K562 (cell line): Measurements from ENCODE around the gene MMRN1. TPM values are rescaled to one million over a fixed set of nuclear protein-coding genes. Genes with fewer than 3 reads are reported as not detected.

Experiments
- ATAC-seq: fragments of 200-7000 bp; cut with Tn5 transposase; 3 replicates; pipeline ENCODE4 v1.9.1; 2020; ENCODE audit warnings: moderate library complexity
- BruUV-seq: library from RNA; stranded (reverse); fragments of 400-500 nt; replicated peaks from 2 replicates; lab custom pipeline; 2021; lab: Mats Ljungman, UMichigan
- CTCF ChIA-PET: fragments of 300-600 bp; formaldehyde crosslinking; extraction: SDS; loops from one replicate; lab custom pipeline; 2021; ENCODE audit warnings: low intra/inter-chr PET ratio; lab: Yijun Ruan, JAX
- POLR2A ChIA-PET: fragments of 300-600, 350-650 bp; sonication (Branson Sonifier 250); formaldehyde crosslinking; extraction: SDS; loops from one replicate; lab custom pipeline; 2021; ENCODE audit warnings: antibody characterized with exemption, inconsistent platforms; lab: Yijun Ruan, JAX
- DNase-seq, 4 experiments: peaks; one replicate each; pipeline versions ENCODE4 v3.0.0 to v3.0.0-alpha.2; 2011 to 2018; ENCODE audit warnings: low spot score in 3 of 4, mixed read lengths in 3 of 4; ENCODE audit errors: extremely low read depth in 1 of 4
- FAIRE-seq: peaks from 2 replicates; lab custom pipeline; 2011; peaks lifted over from hg19 to GRCh38; lab: Jason Lieb, UNC
- H2AFZ ChIP-seq: 2 replicates; pipeline ENCODE4 v1.6.0; 2011; ENCODE audit warnings: low read depth, low read length, control low read depth, inconsistent platforms
- H3K27ac ChIP-seq: fragments of 200-600 bp; 3 replicates; pipeline ENCODE4 v1.8.0; 2011; ENCODE audit warnings: low read depth, mild to moderate bottlenecking, control low read depth, inconsistent platforms, low read length, moderate library complexity, mixed read lengths; ENCODE audit errors: extremely low read depth
- H3K27me3 ChIP-seq, 2 experiments: fragments of 300-600 bp in 1 of 2; 2 replicates in 1 of 2; 3 replicates in 1 of 2; pipeline versions ENCODE4 v1.6.0 to v1.8.0; 2011; ENCODE audit warnings: inconsistent platforms in 2 of 2, low read length in 2 of 2, mild to moderate bottlenecking in 1 of 2, mixed read lengths in 1 of 2, moderate library complexity in 1 of 2; ENCODE audit not compliant: control insufficient read depth in 2 of 2, insufficient read depth in 2 of 2
- H3K36me3 ChIP-seq: fragments of 300-600 bp; 3 replicates; pipeline ENCODE4 v1.8.0; 2011; ENCODE audit warnings: mild to moderate bottlenecking, low read length, inconsistent platforms; ENCODE audit not compliant: control insufficient read depth, insufficient read depth
- H3K4me1 ChIP-seq, 2 experiments: fragments of 200-600 bp in 1 of 2; replicated peaks in 1 of 2; 2 replicates in 1 of 2; 3 replicates in 1 of 2; pipeline versions ENCODE4 v1.5.1 to v1.8.0; 2011; ENCODE audit warnings: inconsistent platforms in 2 of 2, low read length in 2 of 2, mild to moderate bottlenecking in 1 of 2, mixed read lengths in 1 of 2, moderate library complexity in 1 of 2; ENCODE audit not compliant: control insufficient read depth in 2 of 2, insufficient read depth in 2 of 2
- H3K4me2 ChIP-seq: 2 replicates; pipeline ENCODE4 v1.6.1; 2011; ENCODE audit warnings: low read length, control low read depth, inconsistent platforms, mixed read lengths; ENCODE audit not compliant: insufficient read depth
- H3K4me3 ChIP-seq: fragments of 200-600 bp; sonication (generic), shearing (Covaris generic); 2 replicates; pipeline ENCODE4 v1.5.1; 2016; ENCODE audit warnings: control low read depth, inconsistent platforms
- H3K79me2 ChIP-seq: fragments of 200-600 bp; 3 replicates; pipeline ENCODE4 v1.8.0; 2011; ENCODE audit warnings: low read length, inconsistent platforms; ENCODE audit not compliant: control insufficient read depth, insufficient read depth
- H3K9ac ChIP-seq, 2 experiments: 2 replicates each; pipeline versions ENCODE4 v1.6.0 to v1.6.1; 2011; ENCODE audit warnings: low read depth in 2 of 2, low read length in 2 of 2, control low read depth in 1 of 2, inconsistent platforms in 1 of 2, mild to moderate bottlenecking in 1 of 2, mixed read lengths in 1 of 2; ENCODE audit not compliant: insufficient read depth in 1 of 2
- H3K9me1 ChIP-seq: one replicate; pipeline ENCODE4 v1.6.0; 2011; ENCODE audit warnings: inconsistent platforms, mild to moderate bottlenecking, low read length, moderate library complexity; ENCODE audit not compliant: control insufficient read depth, insufficient read depth
- H3K9me3 ChIP-seq: replicated peaks from 2 replicates; pipeline ENCODE4 v1.5.1; 2011; ENCODE audit warnings: low read depth, low read length, inconsistent platforms; ENCODE audit not compliant: control insufficient read depth, insufficient read depth
- H4K20me1 ChIP-seq: replicated peaks from 2 replicates; pipeline ENCODE4 v1.6.1; 2011; ENCODE audit warnings: low read length, inconsistent platforms, mixed read lengths; ENCODE audit not compliant: control insufficient read depth, insufficient read depth
- CAMTA2 ChIP-seq: fragments of 250-450 bp; sonication (Bioruptor Pico); conservative IDR thresholded peaks from 2 replicates; pipeline ENCODE4 v1.5.1; 2022
- FOXK1 ChIP-seq: sonication (generic); formaldehyde crosslinking; IDR thresholded peaks from 2 replicates; pipeline ENCODE4 v1.8.0; 2022; ENCODE audit warnings: missing genetic modification reagents, mild to moderate bottlenecking, borderline replicate concordance
- HDAC6 ChIP-seq: IDR thresholded peaks from 2 replicates; pipeline ENCODE4 v1.6.1; 2012; ENCODE audit warnings: low read depth, mild to moderate bottlenecking, control low read depth, inconsistent platforms, low read length, moderate library complexity
- NFE2 ChIP-seq: IDR thresholded peaks from 2 replicates; pipeline ENCODE4 v1.6.1; 2014; ENCODE audit warnings: antibody characterized with exemption, low read depth
- PTRF ChIP-seq: fragments of 450-650 bp; IDR thresholded peaks from 2 replicates; pipeline ENCODE4 v1.6.1; 2016; ENCODE audit warnings: mild to moderate bottlenecking, missing genetic modification characterization, missing compliant biosample characterization
- SMARCA4 ChIP-seq: fragments of 450-650 bp; IDR thresholded peaks from 2 replicates; pipeline ENCODE4 v1.6.1; 2016
- THRA ChIP-seq: fragments of 450-650 bp; IDR thresholded peaks from 2 replicates; pipeline ENCODE4 v1.6.1; 2017; ENCODE audit warnings: mild to moderate bottlenecking, moderate library complexity
- ZBTB49 ChIP-seq: sonication (generic); formaldehyde crosslinking; IDR thresholded peaks from 2 replicates; pipeline ENCODE4 v1.8.0; 2022; ENCODE audit warnings: missing genetic modification reagents, mild to moderate bottlenecking, borderline replicate concordance
- ZNF121 ChIP-seq: sonication (generic); formaldehyde crosslinking; conservative IDR thresholded peaks from 2 replicates; pipeline ENCODE4 v1.8.0; 2022; ENCODE audit warnings: missing genetic modification reagents
- ZNF408 ChIP-seq: fragments of 250-450 bp; sonication (Bioruptor Pico); IDR thresholded peaks from 2 replicates; pipeline ENCODE4 v1.4.0; 2020; ENCODE audit warnings: low read depth, mild to moderate bottlenecking, moderate library complexity
- ZNF518B ChIP-seq: fragments of 250-450 bp; sonication (Bioruptor Pico); IDR thresholded peaks from 2 replicates; pipeline ENCODE4 v1.5.0; 2021; ENCODE audit warnings: mild to moderate bottlenecking, moderate library complexity
- ZNF717 ChIP-seq: fragments of 250-450 bp; sonication (Bioruptor Pico); IDR thresholded peaks from 2 replicates; pipeline ENCODE4 v1.5.0; 2021
- WGBS: fragments of 100-300 bp; shearing (Covaris generic); methylation state at CpG from one replicate; pipeline ENCODE4 v1.1.6; 2016; ENCODE audit warnings: low coverage, mixed read lengths; ENCODE audit not compliant: insufficient coverage; ENCODE audit errors: missing lambda C conversion rate; 5-methylcytosine and 5-hydroxymethylcytosine counted together
- in situ Hi-C: fragments of 300-500 bp; cut with MboI; formaldehyde crosslinking; loops from 4 replicates; pipeline ENCODE4 v1.15.0; 2018; ENCODE audit warnings: inconsistent platforms, mixed read lengths
- intact Hi-C: fragments of 100-400 bp; cut with micrococcal nuclease; formaldehyde crosslinking; loops from 2 replicates; pipeline ENCODE4 v1.14.2; 2022
- polyA plus RNA-seq, 8 experiments: library from polyadenylated mRNA; depleted of rRNA in 4 of 8; stranded (reverse) in 5 of 8; unstranded in 3 of 8; fragments of >200 nt; fragmentation: Nextera tagmentation in 2 of 8; fragmentation: Illumina TruSeq in 1 of 8; extraction: Ambion mirVana in 2 of 8; extraction: Trizol in 1 of 8; gene quantifications; 2 replicates each; pipeline versions ENCODE4 v1.2.1 to v1.2.3, GENCODE V29; 2011 to 2014; ENCODE audit warnings: inconsistent platforms in 1 of 8, missing spikeins in 1 of 8
- total RNA-seq, 7 experiments: library from RNA; depleted of rRNA in 6 of 7; stranded (reverse); fragments of >200 nt in 6 of 7; fragmentation: Illumina TruSeq in 2 of 7; extraction: Trizol in 2 of 7; gene quantifications; 2 replicates each; pipeline versions ENCODE4 v1.2.1 to v1.2.3, GENCODE V29; 2011 to 2021; ENCODE audit warnings: low replicate concordance in 1 of 7
- TF ChIP-seq, protein P1 (sequence below): fragments of 450-650 bp; formaldehyde crosslinking; IDR thresholded peaks from 2 replicates; pipeline ENCODE4 v1.4.0; 2022; ENCODE audit warnings: missing genetic modification characterization
- TF ChIP-seq, protein P2 (sequence below): sonication (generic); formaldehyde crosslinking; IDR thresholded peaks from 2 replicates; pipeline ENCODE4 v1.8.0; 2022; ENCODE audit warnings: missing genetic modification reagents, mild to moderate bottlenecking, borderline replicate concordance

MMRN1 gene
- total and polyA plus RNA-seq, 9 of the 15 experiments (the other 6 are each of a cell fraction or from before 2014, with no cell fraction given), result 0.01 to 0.06 (median 0.02) TPM; not detected in 6

DNA sequence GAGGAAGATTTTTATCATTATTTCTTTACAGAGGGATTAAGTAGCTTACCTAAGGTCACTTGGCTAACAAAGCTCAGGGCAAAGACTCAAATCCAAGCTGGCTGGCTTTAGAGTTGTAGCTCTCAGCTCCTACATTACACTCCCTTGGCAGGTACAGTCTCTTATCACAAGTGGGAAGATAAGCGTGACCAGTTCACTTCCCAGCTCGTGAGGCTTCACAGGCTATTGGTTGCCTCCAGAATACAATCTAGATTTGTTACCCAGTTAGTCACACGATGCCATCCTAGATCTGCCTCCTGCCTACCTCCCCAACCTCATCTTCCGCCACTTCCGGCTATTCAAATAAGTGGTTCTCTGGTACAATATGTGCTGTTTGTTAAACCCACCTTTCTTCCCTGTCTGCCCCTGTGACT lies 3.7 kb downstream of the MMRN1 start:
- no peaks in the 10 kb centered on the region for H3K9me1 ChIP-seq
- H3K4me1 ChIP-seq, result no peaks in the 10 kb centered on the region
- FAIRE-seq, result no peak
- H3K27me3 ChIP-seq, result no peaks in the 10 kb centered on the region
- no peak for ATAC-seq
- TF ChIP-seq FOXK1 (CRISPR knock-in tag), result no peak
- TF ChIP-seq, protein P1, sequence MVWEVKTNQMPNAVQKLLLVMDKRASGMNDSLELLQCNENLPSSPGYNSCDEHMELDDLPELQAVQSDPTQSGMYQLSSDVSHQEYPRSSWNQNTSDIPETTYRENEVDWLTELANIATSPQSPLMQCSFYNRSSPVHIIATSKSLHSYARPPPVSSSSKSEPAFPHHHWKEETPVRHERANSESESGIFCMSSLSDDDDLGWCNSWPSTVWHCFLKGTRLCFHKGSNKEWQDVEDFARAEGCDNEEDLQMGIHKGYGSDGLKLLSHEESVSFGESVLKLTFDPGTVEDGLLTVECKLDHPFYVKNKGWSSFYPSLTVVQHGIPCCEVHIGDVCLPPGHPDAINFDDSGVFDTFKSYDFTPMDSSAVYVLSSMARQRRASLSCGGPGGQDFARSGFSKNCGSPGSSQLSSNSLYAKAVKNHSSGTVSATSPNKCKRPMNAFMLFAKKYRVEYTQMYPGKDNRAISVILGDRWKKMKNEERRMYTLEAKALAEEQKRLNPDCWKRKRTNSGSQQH (CRISPR knock-in tag), result no peak
- TF ChIP-seq SMARCA4, result no peak
- TF ChIP-seq ZNF121 (CRISPR knock-in tag), result no peak
- no peak for TF ChIP-seq ZNF518B (CRISPR knock-in tag)
- TF ChIP-seq PTRF, result no peak
- no peak for TF ChIP-seq NFE2
- TF ChIP-seq ZBTB49 (CRISPR knock-in tag), result no peak
- TF ChIP-seq, protein P2, sequence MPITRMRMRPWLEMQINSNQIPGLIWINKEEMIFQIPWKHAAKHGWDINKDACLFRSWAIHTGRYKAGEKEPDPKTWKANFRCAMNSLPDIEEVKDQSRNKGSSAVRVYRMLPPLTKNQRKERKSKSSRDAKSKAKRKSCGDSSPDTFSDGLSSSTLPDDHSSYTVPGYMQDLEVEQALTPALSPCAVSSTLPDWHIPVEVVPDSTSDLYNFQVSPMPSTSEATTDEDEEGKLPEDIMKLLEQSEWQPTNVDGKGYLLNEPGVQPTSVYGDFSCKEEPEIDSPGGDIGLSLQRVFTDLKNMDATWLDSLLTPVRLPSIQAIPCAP (CRISPR knock-in tag), result no peak
- TF ChIP-seq ZNF408 (CRISPR knock-in tag), result no peak
- TF ChIP-seq HDAC6, result no peak
- no peak for TF ChIP-seq ZNF717 (CRISPR knock-in tag)
- TF ChIP-seq CAMTA2 (CRISPR knock-in tag), result no peak
- no peak for TF ChIP-seq THRA
- TF ChIP-seq, all 486 proteins: peak for 0
- no peaks in the 10 kb centered on the region for H4K20me1 ChIP-seq
- intact Hi-C loops, result no loop called here
- H3K36me3 ChIP-seq, result no peaks in the 10 kb centered on the region
- H2AFZ ChIP-seq, result no peak overlapping the region
- DNase-seq, result no peak
- no TSS peak for BruUV-seq
- in situ Hi-C loops, result no loop called here
- no peak overlapping the region for H3K4me2 ChIP-seq
- ChIA-PET POLR2A (no interaction called here), CTCF (no interaction called here)
- no peaks in the 10 kb centered on the region for H3K9me3 ChIP-seq
- no peak overlapping the region for H3K27ac ChIP-seq
- no peak overlapping the region for H3K4me3 ChIP-seq
- 4% methylated on average over 5 of the region's 5 CpGs for WGBS
- H3K79me2 ChIP-seq, result no peaks in the 10 kb centered on the region
- H3K9ac ChIP-seq, result no peak overlapping the region
